ENCODE measurements around the gene TM9SF1.

DNA sequence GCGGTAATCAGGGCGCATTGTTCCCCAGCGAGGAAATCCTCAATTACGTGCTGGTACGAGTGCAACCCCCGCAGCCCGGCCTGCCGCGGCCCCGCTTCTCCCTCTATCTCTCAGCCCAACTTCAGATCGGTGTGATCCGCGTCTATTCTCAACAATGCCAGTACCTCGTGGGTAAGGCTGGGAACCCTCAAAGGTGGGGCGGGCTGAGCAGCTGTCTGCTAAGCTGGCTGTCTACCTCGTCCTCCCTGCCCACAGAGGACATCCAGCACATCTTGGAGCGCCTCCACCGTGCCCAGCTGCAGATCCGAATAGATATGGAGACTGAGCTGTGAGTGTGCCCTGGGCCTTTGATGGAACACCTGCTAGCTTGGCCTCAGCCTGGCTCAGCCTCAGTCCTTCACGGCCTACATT is 22.4 kb downstream of the TM9SF1 start:
- TF ChIP-seq, protein P1, sequence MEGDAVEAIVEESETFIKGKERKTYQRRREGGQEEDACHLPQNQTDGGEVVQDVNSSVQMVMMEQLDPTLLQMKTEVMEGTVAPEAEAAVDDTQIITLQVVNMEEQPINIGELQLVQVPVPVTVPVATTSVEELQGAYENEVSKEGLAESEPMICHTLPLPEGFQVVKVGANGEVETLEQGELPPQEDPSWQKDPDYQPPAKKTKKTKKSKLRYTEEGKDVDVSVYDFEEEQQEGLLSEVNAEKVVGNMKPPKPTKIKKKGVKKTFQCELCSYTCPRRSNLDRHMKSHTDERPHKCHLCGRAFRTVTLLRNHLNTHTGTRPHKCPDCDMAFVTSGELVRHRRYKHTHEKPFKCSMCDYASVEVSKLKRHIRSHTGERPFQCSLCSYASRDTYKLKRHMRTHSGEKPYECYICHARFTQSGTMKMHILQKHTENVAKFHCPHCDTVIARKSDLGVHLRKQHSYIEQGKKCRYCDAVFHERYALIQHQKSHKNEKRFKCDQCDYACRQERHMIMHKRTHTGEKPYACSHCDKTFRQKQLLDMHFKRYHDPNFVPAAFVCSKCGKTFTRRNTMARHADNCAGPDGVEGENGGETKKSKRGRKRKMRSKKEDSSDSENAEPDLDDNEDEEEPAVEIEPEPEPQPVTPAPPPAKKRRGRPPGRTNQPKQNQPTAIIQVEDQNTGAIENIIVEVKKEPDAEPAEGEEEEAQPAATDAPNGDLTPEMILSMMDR (IDR thresholded peaks at IDR 0.05), result no peak
- TF ChIP-seq POLR2AphosphoS5 (IDR thresholded peaks at IDR 0.05), result no peak

Measured in sigmoid colon (tissue), 4 donors.